Fibroblast of lung (primary cell): Measurements from ENCODE around the gene MBD3L2. TPM values are rescaled to one million over a fixed set of nuclear protein-coding genes. Genes with fewer than 3 reads are reported as not detected.
A peak's percentile ranks its signal among the peaks of the same experiment; 100 is the strongest.

Source experiments
- DNase-seq, 2 donors: peaks; one replicate each; pipeline versions ENCODE4 v3.0.0 to v3.0.0-alpha.2; 2010; ENCODE audit warnings: low read depth in 2 of 2
- H2AFZ ChIP-seq: 2 replicates; pipeline ENCODE4 v1.5.1; 2012; ENCODE audit warnings: low read length, control low read depth, inconsistent platforms
- H3K27ac ChIP-seq: 2 replicates; pipeline ENCODE4 v1.5.1; 2011; ENCODE audit warnings: low read length, control low read depth; ENCODE audit not compliant: insufficient read depth
- H3K27me3 ChIP-seq: 2 replicates; pipeline ENCODE4 v1.5.1; 2011; ENCODE audit warnings: mild to moderate bottlenecking, low read length; ENCODE audit not compliant: control insufficient read depth, insufficient read depth
- H3K36me3 ChIP-seq: 2 replicates; pipeline ENCODE4 v1.5.1; 2011; ENCODE audit warnings: low read length; ENCODE audit not compliant: control insufficient read depth, insufficient read depth
- H3K4me1 ChIP-seq: 2 replicates; pipeline ENCODE4 v1.5.1; 2011; ENCODE audit warnings: low read length; ENCODE audit not compliant: control insufficient read depth, insufficient read depth; ENCODE audit errors: extremely low read depth
- H3K4me2 ChIP-seq: 2 replicates; pipeline ENCODE4 v1.5.1; 2011; ENCODE audit warnings: low read length, control low read depth; ENCODE audit not compliant: insufficient read depth; ENCODE audit errors: extremely low read depth
- H3K4me3 ChIP-seq, 4 experiments: fragments of 200-600 bp in 1 of 4; sonication (generic) in 1 of 4; replicated peaks in 1 of 4; 2 replicates each; pipeline ENCODE4 v1.5.1; 2011 to 2016; ENCODE audit warnings: low read length in 4 of 4, low read depth in 3 of 4, mild to moderate bottlenecking in 3 of 4, control low read depth in 2 of 4, inconsistent platforms in 1 of 4, mixed read lengths in 1 of 4; ENCODE audit not compliant: insufficient read depth in 1 of 4; ENCODE audit errors: control extremely low read depth in 1 of 4
- H3K79me2 ChIP-seq: 2 replicates; pipeline ENCODE4 v1.5.1; 2012; ENCODE audit warnings: mild to moderate bottlenecking, low read length, inconsistent platforms; ENCODE audit not compliant: control insufficient read depth, insufficient read depth
- H3K9ac ChIP-seq: 2 replicates; pipeline ENCODE4 v1.5.1; 2011; ENCODE audit warnings: mild to moderate bottlenecking, low read length, control low read depth; ENCODE audit not compliant: insufficient read depth
- H3K9me3 ChIP-seq: 2 replicates; pipeline ENCODE4 v1.5.1; 2012; ENCODE audit warnings: low read depth, low read length; ENCODE audit not compliant: control insufficient read depth, insufficient read depth
- H4K20me1 ChIP-seq: 2 replicates; pipeline ENCODE4 v1.5.1; 2011; ENCODE audit warnings: low read length; ENCODE audit not compliant: control insufficient read depth, insufficient read depth; ENCODE audit errors: extremely low read depth
- EZH2 ChIP-seq: IDR thresholded peaks from 2 replicates; pipeline ENCODE4 v1.5.1; 2012; ENCODE audit warnings: low read length, control low read depth, mild to moderate bottlenecking; ENCODE audit errors: missing control alignments
- polyA plus RNA-seq, 2 donors: library from polyadenylated mRNA; depleted of rRNA in 1 of 2; stranded (reverse) in 1 of 2; unstranded in 1 of 2; fragments of >200 nt; gene quantifications; 2 replicates each; pipeline ENCODE4 v1.2.1, GENCODE V29; 2011 to 2012; ENCODE audit warnings: missing spikeins in 1 of 2
- total RNA-seq: library from RNA; depleted of rRNA; stranded (reverse); fragments of >200 nt; gene quantifications from 2 replicates; pipeline ENCODE4 v1.2.1, GENCODE V29; 2014
- TF ChIP-seq, protein P1 (sequence below), 2 donors: IDR thresholded peaks in 1 of 2; conservative IDR thresholded peaks in 1 of 2; 1 replicate in 1 of 2; 2 replicates in 1 of 2; pipeline ENCODE4 v1.5.1; 2011 to 2012; ENCODE audit warnings: low read length in 2 of 2, control low read depth in 1 of 2, inconsistent platforms in 1 of 2, low read depth in 1 of 2, mild to moderate bottlenecking in 1 of 2

Gene MBD3L2
- total and polyA plus RNA-seq, 2 donors (not counting 1 experiment from before 2014, with no cell fraction given), result not detected

DNA sequence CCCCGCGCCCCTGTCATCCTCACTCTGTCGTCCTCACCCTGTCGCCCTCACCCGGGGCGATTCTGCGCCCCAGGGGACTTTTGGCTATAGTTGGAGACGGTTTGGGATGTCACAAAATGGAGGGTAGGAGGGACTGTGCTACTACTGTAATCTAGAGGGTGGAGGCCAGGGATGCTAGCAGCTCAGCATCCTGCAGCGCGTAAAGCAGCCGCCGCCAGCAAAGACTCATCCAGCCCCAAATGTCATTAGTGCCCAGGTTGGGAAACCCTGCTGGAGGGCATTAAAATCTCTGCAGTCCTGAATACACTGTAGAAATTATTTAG is 20.7 kb downstream of the MBD3L2 start:
- Histone ChIP-seq H3K4me1 (no peaks in the 10 kb centered on the region), H3K27me3 (no peaks in the 10 kb centered on the region), H3K4me2 (peak overlapping the region; percentile 93), H3K9me3 (no peaks in the 10 kb centered on the region), H3K27ac (peak overlapping the region; percentile 86), H3K4me3 (peak overlapping the region; percentile 93 to 100 (median 98)), H2AFZ (peak overlapping the region; percentile 83), H3K36me3 (peaks cover 14% of the 10 kb centered on the region), H3K9ac (peak overlapping the region; percentile 91), H3K79me2 (peaks cover 9% of the 10 kb centered on the region), H4K20me1 (no peaks in the 10 kb centered on the region)
- no peak for DNase-seq
- no peak for TF ChIP-seq EZH2
- TF ChIP-seq, protein P1, sequence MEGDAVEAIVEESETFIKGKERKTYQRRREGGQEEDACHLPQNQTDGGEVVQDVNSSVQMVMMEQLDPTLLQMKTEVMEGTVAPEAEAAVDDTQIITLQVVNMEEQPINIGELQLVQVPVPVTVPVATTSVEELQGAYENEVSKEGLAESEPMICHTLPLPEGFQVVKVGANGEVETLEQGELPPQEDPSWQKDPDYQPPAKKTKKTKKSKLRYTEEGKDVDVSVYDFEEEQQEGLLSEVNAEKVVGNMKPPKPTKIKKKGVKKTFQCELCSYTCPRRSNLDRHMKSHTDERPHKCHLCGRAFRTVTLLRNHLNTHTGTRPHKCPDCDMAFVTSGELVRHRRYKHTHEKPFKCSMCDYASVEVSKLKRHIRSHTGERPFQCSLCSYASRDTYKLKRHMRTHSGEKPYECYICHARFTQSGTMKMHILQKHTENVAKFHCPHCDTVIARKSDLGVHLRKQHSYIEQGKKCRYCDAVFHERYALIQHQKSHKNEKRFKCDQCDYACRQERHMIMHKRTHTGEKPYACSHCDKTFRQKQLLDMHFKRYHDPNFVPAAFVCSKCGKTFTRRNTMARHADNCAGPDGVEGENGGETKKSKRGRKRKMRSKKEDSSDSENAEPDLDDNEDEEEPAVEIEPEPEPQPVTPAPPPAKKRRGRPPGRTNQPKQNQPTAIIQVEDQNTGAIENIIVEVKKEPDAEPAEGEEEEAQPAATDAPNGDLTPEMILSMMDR (conservative IDR thresholded peaks at IDR 0.05 in 1 of 2, IDR thresholded peaks at IDR 0.05 in 1 of 2; ENCODE audit: low read depth in 1 of 2, low read length in 2 of 2), result no peak

DNA sequence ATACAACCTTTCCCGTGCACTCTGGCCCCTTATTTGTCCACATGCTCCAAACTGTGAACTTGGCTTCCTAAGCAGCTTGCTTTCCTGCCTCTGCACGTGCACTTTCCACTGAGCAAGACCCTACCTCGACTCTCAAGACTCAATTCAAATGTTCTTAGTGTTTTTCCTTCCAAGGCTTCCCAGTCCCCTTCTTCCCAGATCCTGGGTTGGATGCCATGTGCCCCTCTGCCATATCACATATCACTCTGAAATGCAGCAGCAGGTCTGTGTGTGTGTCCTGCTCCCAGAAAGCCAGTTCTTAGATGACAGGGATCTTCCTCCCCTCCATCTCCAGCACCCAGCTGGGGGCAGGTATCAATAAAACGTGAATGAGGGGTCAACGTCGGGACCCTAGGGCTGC is 23.4 kb downstream of the MBD3L2 start:
- no peak for TF ChIP-seq EZH2
- TF ChIP-seq, protein P1 (conservative IDR thresholded peaks at IDR 0.05 in 1 of 2, IDR thresholded peaks at IDR 0.05 in 1 of 2; ENCODE audit: low read depth in 1 of 2, low read length in 2 of 2), result no peak
- Histone ChIP-seq H4K20me1 (no peaks in the 10 kb centered on the region), H3K4me2 (no peak overlapping the region), H3K9me3 (no peaks in the 10 kb centered on the region), H3K27ac (no peak overlapping the region), H3K9ac (no peak overlapping the region), H2AFZ (no peak overlapping the region), H3K36me3 (peaks cover 29% of the 10 kb centered on the region), H3K79me2 (peaks cover 9% of the 10 kb centered on the region), H3K4me3 (no peak overlapping the region), H3K4me1 (no peaks in the 10 kb centered on the region), H3K27me3 (no peaks in the 10 kb centered on the region)
- no peak for DNase-seq

DNA sequence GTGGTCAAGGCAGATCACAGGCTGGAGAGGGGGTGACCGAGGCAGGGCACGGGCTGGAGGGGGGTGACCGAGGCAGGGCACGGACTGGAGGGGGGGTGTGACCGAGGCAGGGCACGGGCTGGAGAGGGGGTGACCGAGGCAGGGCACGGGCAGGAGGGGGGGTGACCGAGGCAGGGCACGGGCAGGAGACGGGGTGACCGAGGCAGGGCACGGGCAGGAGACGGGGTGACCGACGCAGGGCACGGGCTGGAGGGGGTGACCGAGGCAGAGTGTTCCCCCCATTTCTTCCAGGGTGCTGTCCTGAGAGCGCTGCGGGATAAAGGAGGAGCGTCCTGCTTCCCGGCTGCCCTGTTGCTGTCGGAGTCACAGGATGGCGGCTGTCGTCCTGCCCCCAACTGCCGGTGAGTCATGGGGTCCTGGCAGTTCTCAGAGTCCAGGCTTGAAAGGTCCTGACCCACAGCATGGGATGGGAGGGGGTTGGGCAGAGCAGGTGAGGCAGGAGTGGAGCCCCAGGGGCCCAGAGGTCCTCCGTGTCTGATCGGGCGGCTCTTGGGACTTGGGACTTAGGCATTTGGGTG is 25.7 kb downstream of the MBD3L2 start:
- H3K9me3 ChIP-seq, result peaks cover 2% of the 10 kb centered on the region
- no peak overlapping the region for H3K4me2 ChIP-seq

More for the DNA sequence above, 25.7 kb downstream of the MBD3L2 start:
- peaks cover 36% of the 10 kb centered on the region for H3K36me3 ChIP-seq
- H3K4me1 ChIP-seq, result no peaks in the 10 kb centered on the region
- H3K4me3 ChIP-seq, result no peak overlapping the region
- no peak overlapping the region for H3K27ac ChIP-seq
- no peak overlapping the region for H3K9ac ChIP-seq
- H3K79me2 ChIP-seq, result peaks cover 8% of the 10 kb centered on the region
- TF ChIP-seq, protein P1 (conservative IDR thresholded peaks at IDR 0.05 in 1 of 2, IDR thresholded peaks at IDR 0.05 in 1 of 2; ENCODE audit: low read depth in 1 of 2, low read length in 2 of 2), result no peak
- TF ChIP-seq EZH2, result no peak
- no peaks in the 10 kb centered on the region for H3K27me3 ChIP-seq
- no peak overlapping the region for H2AFZ ChIP-seq
- no peak for DNase-seq
- H4K20me1 ChIP-seq, result no peaks in the 10 kb centered on the region
